NK-92 (cell line): ENCODE data around the gene ALOX5AP.

Experiments used
- DNase-seq: peaks from one replicate; lab custom pipeline; 2025; ENCODE audit not compliant: unreplicated experiment; lab: John Stamatoyannopoulos, UW

The ALOX5AP gene

GRCh38 chr13:30796631-30797601 lies 61.6 kb downstream of the ALOX5AP start:
- no peak for DNase-seq

- no peak for DNase-seq
These were observed 62.6 kb downstream of the ALOX5AP start for GRCh38 chr13:30797847-30798535.

- no peak for DNase-seq
These were observed 63.5 kb downstream of the ALOX5AP start for GRCh38 chr13:30798776-30799355.

GRCh38 chr13:30799356-30799824 lies 64.0 kb downstream of the ALOX5AP start:
- no peak for DNase-seq

DNA sequence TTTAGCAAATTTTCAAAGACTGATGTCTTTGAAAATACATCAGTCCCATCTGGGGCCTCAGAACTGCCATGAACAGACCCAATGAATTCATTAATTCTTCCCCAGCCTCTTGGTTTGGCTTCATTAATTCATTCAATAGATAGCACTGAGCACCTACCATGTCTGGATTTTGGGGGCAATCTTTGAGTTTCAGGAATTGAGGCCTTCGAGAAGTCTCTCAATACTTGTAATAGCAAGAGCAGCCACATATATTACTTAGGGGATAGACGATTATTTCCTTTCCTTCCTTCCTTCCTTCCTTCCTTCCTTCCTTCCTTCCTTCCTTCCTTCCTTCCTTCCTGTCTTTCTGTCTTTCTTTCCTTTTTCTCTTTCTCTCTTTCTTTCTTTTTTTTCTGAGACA lies 64.8 kb downstream of the ALOX5AP start:
- no peak for DNase-seq

- DNase-seq, result no peak
These were observed 67.2 kb downstream of the ALOX5AP start for GRCh38 chr13:30802501-30802900.

DNA sequence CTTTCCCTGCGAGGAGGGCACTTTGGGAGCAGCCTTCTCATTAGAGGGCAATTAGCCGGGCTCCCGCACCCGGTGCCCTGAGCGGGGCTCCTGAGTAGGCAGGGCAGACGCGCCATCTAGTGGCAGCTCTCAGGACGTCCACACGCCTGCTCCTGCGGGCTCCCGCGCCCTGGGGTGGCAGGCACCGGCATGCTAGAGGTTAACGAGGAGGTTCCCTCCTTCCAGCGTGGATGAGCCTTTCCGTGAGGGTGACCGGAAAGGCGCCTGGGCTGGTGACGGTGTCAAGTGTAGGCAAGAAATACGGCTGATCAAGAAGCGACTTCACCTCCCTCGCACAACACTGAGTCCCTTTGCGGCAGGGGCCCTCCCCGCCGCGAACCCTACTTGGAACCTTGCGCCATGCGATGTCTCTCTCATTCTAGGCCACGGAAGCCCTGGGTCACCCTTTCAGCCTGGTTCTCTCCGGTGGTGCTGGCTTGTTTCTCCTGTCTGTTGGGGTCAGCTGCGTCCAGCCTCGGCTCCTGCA lies 67.7 kb downstream of the ALOX5AP start:
- no peak for DNase-seq

- DNase-seq, result no peak
These were observed 68.4 kb downstream of the ALOX5AP start for GRCh38 chr13:30803749-30804148.

DNA sequence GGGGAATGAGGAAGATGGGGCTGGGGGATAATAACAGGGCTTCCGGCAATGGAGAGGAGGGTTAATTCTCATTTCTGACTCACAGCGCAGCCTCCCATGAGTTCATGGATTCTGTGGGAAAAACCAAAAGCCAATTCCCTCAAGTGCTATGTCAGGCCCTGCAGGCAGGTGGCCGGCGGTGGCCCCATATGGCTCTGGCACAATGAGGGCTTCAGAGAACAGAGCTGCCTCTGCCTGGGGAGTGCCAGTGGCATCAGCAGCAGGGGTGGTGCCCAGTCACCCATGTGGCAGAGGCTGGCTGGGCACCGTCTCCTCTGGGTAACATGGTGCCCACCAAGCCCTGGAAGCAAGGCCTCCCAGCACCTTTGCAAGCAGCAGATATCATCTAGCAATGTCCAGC lies 69.1 kb downstream of the ALOX5AP start:
- DNase-seq, result no peak

DNA sequence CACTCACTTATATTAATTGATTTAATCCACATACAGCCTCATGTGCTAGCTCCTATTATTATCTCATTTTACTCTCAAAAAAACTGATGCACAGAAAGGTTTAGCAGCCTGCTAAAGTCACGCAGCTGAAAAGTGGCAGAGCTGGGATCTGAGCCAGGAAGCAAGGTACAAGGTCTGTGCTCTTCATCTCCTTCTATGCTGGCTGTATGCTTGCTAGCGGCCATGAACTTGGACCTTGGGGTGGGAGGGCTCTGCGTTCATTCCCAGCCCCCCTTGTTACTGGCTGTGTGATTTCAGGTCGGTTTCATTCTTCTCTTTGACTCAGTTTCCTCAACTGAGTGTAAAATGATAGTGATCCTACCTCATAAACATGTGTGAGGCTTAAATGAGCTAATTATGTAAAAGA lies 69.8 kb downstream of the ALOX5AP start:
- DNase-seq, result no peak

GRCh38 chr13:30805603-30806011 lies 70.3 kb downstream of the ALOX5AP start:
- no peak for DNase-seq

DNA sequence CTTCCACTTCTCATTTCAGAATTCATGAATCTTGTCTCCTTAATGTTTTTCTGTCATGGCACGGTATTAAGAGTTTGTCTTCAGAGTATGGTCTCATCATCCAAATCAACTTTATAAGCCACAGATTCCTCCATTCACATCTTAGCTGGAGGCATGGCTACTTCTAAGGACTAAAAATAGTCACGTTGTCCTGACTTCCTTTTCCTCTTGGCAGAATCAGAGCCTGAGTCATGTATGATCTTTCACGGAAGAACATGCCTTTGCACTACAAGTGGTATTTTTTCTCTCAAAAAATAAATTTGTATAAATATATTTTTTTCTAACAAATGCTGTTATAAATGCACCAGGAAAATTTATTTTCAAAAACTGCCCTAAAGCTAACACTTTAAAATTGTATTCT lies 71.4 kb downstream of the ALOX5AP start:
- DNase-seq, result no peak

- no peak for DNase-seq
These were observed 72.0 kb downstream of the ALOX5AP start for GRCh38 chr13:30807392-30807791.

DNA sequence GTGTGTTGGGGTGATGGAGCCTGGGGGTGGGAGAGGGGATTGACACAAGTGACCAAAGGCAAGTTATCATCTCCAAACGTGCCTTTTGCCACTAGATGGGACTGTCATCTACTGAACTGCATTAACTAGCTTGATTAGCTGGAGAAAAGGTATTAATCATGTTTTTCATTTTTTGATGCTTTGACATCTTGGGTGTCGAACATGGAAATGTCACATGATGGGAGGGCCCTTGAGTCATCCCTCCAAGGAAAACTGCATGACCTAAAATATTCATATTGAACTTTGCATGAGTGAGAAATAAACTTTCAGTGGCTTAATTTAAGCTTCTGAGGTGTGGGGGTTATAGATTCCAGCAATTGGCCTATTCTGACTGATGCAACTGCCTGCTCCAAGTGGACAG lies 73.3 kb downstream of the ALOX5AP start:
- DNase-seq, result no peak

DNA sequence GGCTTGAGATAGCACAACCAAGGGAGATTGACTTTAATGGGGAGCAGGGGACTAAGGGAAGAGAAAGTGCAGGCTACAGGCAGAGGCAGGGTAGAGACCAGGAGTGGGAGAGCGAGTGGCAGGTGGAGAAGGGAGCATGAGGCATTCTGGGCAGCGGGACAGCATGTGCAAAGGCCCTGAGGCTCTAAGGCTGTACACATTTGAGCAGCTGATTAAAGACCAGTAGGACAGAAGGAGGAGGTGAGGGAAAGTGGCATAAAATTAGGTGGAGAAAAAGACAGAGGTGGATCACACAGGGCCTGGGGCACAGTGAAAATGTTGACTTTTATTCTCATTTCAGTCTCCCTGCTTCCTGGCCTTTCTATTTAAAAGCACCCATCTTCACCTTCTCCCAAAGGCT lies 74.4 kb downstream of the ALOX5AP start:
- DNase-seq, result no peak

GRCh38 chr13:30810261-30810701 lies 74.9 kb downstream of the ALOX5AP start:
- no peak for DNase-seq

DNA sequence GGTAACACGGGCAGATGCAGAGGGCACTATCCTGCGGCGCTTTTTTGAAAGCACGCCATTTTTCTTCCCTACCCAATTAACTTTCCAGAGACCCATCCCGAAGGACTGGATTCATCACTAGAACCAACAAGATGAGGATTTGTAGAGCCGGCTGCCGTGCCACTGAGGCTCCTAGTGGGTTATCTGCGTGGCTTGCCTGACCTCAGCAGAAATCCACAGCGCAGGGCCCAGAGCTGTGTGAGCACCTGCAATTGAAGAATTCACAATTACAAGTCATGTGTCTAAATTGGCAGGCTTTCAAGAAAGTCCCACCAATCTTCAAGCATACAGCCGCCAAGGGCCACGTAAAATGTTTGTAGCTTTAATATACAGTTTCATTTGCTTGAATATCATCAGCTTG lies 75.5 kb downstream of the ALOX5AP start:
- no peak for DNase-seq
